NT2/D1 (cell line): ENCODE measurements around the gene SORBS2.
A peak's percentile ranks its signal among the peaks of the same experiment; 100 is the strongest.

ENCODE experiments used
- DNase-seq: peaks from one replicate; pipeline ENCODE4 v3.0.0-alpha.2; 2011; ENCODE audit warnings: low read depth, low spot score
- H3K27me3 ChIP-seq: 2 replicates; pipeline ENCODE4 v1.6.0; 2011; ENCODE audit warnings: mild to moderate bottlenecking; ENCODE audit not compliant: insufficient read length, insufficient read depth
- H3K36me3 ChIP-seq: 2 replicates; pipeline ENCODE4 v1.6.1; 2011; ENCODE audit warnings: mild to moderate bottlenecking, low read length, mixed read lengths; ENCODE audit not compliant: insufficient read depth, insufficient read length
- H3K4me1 ChIP-seq: 2 replicates; pipeline ENCODE4 v1.5.1; 2011; ENCODE audit not compliant: insufficient read depth, insufficient read length
- H3K4me3 ChIP-seq: 2 replicates; pipeline ENCODE4 v1.5.1; 2011; ENCODE audit warnings: low read depth; ENCODE audit not compliant: insufficient read length
- H3K9ac ChIP-seq: 2 replicates; pipeline ENCODE4 v1.6.0; 2011; ENCODE audit warnings: low read depth; ENCODE audit not compliant: insufficient read length
- H3K9me3 ChIP-seq: 2 replicates; pipeline ENCODE4 v1.5.1; 2011; ENCODE audit warnings: mild to moderate bottlenecking, low read length; ENCODE audit not compliant: insufficient read depth
- SUZ12 ChIP-seq: IDR thresholded peaks from 2 replicates; pipeline ENCODE4 v1.6.1; 2011; ENCODE audit not compliant: insufficient read length, insufficient read depth; ENCODE audit errors: extremely low read depth
- YY1 ChIP-seq: IDR thresholded peaks from 2 replicates; pipeline ENCODE4 v1.6.1; 2011; ENCODE audit not compliant: insufficient read length, insufficient read depth
- ZNF274 ChIP-seq: IDR thresholded peaks from 2 replicates; pipeline ENCODE4 v1.6.1; 2011; ENCODE audit warnings: mild to moderate bottlenecking, low read depth, low read length

Gene SORBS2

DNA sequence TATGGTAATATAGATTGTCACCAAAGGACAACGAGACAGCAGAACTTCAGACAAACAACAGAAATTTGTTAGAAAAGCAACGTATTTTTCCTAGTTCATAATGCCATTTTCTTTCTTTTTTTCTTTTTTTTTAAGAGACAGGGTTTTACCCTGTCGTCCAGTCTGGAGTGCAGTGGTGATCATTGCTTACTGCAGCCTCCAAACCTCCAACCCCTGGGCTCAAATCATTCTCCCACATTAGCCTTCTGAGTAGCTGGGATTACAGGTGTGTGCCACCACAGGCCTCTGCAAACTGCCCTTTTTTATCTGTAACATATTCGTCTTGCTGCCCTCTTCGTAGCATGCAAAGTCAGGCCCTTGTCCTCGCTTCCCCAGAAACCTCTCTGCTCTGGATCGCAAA, 160.1 kb downstream of the SORBS2 start:
- H3K27me3 ChIP-seq = no peaks in the 10 kb centered on the region
- H3K4me3 ChIP-seq = no peak overlapping the region
- DNase-seq = no peak
- peaks cover 2% of the 10 kb centered on the region for H3K4me1 ChIP-seq
- H3K36me3 ChIP-seq = peaks cover 11% of the 10 kb centered on the region
- H3K9ac ChIP-seq = no peak overlapping the region
- H3K9me3 ChIP-seq = no peaks in the 10 kb centered on the region
- TF ChIP-seq SUZ12 = no peak
- TF ChIP-seq YY1 = no peak
- TF ChIP-seq ZNF274 = no peak

- H3K4me3 ChIP-seq = no peak overlapping the region
- H3K36me3 ChIP-seq = peaks cover 12% of the 10 kb centered on the region
- no peaks in the 10 kb centered on the region for H3K9me3 ChIP-seq
- no peaks in the 10 kb centered on the region for H3K4me1 ChIP-seq
- no peak for DNase-seq
- no peak overlapping the region for H3K9ac ChIP-seq
- H3K27me3 ChIP-seq = no peaks in the 10 kb centered on the region
- no peak for TF ChIP-seq ZNF274
- TF ChIP-seq YY1 = no peak
- no peak for TF ChIP-seq SUZ12
Observed at GRCh38 chr4:185651137-185651677, 160.8 kb downstream of the SORBS2 start.

GRCh38 chr4:185648631-185649030, 163.4 kb downstream of the SORBS2 start:
- H3K4me1 ChIP-seq = no peaks in the 10 kb centered on the region
- no peak overlapping the region for H3K9ac ChIP-seq
- no peak for TF ChIP-seq YY1
- TF ChIP-seq SUZ12 = no peak
- no peak for TF ChIP-seq ZNF274
- DNase-seq = no peak
- no peak overlapping the region for H3K4me3 ChIP-seq
- no peaks in the 10 kb centered on the region for H3K27me3 ChIP-seq
- peaks cover 12% of the 10 kb centered on the region for H3K36me3 ChIP-seq
- no peaks in the 10 kb centered on the region for H3K9me3 ChIP-seq

- no peak for TF ChIP-seq YY1
- no peak for TF ChIP-seq SUZ12
- no peak for TF ChIP-seq ZNF274
- no peak overlapping the region for H3K4me3 ChIP-seq
- no peaks in the 10 kb centered on the region for H3K4me1 ChIP-seq
- H3K9ac ChIP-seq = no peak overlapping the region
- no peaks in the 10 kb centered on the region for H3K27me3 ChIP-seq
- no peaks in the 10 kb centered on the region for H3K9me3 ChIP-seq
- DNase-seq = no peak
- H3K36me3 ChIP-seq = peaks cover 12% of the 10 kb centered on the region
Observed at GRCh38 chr4:185645403-185645802, 166.6 kb downstream of the SORBS2 start.

GRCh38 chr4:185644408-185644807, 167.6 kb downstream of the SORBS2 start:
- Histone ChIP-seq H3K9ac (no peak overlapping the region), H3K4me1 (no peaks in the 10 kb centered on the region), H3K27me3 (no peaks in the 10 kb centered on the region), H3K36me3 (peaks cover 11% of the 10 kb centered on the region), H3K9me3 (no peaks in the 10 kb centered on the region), H3K4me3 (no peak overlapping the region)
- no peak for DNase-seq
- TF ChIP-seq ZNF274 (no peak), YY1 (no peak), SUZ12 (no peak)

DNA sequence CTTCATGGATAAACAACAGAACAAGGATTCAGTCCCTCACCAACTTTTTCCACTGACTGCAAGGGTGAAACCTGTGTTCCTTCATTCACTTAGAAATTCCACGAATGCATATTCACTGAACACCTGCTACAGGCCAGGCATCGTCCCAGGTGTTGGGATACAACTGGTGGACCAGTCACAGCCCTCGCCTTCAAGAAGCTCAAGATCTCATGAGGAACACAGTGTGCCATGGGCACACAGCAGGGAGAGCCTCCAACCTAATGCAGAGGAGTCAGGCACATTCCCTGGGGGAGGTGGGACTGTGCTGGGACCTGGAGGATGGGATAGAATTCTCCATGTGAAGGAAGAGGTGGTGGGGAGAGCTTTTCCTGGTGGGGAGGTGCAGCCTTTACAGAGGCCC, 169.1 kb downstream of the SORBS2 start:
- no peaks in the 10 kb centered on the region for H3K9me3 ChIP-seq

GRCh38 chr4:185640811-185641675, 171.0 kb downstream of the SORBS2 start:
- Histone ChIP-seq H3K4me3 (no peak overlapping the region), H3K36me3 (no peaks in the 10 kb centered on the region), H3K9ac (no peak overlapping the region), H3K9me3 (no peaks in the 10 kb centered on the region), H3K4me1 (no peaks in the 10 kb centered on the region), H3K27me3 (no peaks in the 10 kb centered on the region)
- DNase-seq = peak; percentile 33
- TF ChIP-seq ZNF274 (no peak), YY1 (no peak), SUZ12 (no peak)

More for the DNA sequence above, 169.1 kb downstream of the SORBS2 start:
- TF ChIP-seq SUZ12 (no peak), YY1 (no peak), ZNF274 (no peak)
- Histone ChIP-seq H3K9ac (no peak overlapping the region), H3K4me3 (no peak overlapping the region), H3K4me1 (no peaks in the 10 kb centered on the region), H3K36me3 (peaks cover 3% of the 10 kb centered on the region), H3K27me3 (no peaks in the 10 kb centered on the region)
- no peak for DNase-seq
